GM15510 (cell line): ENCODE results near the gene RIT2.

Experiments
- POLR2A ChIP-seq: IDR thresholded peaks from 3 replicates; pipeline ENCODE4 v1.6.1; 2011; ENCODE audit warnings: borderline replicate concordance; ENCODE audit not compliant: insufficient read length; ENCODE audit errors: extremely low read depth

The RIT2 gene

DNA sequence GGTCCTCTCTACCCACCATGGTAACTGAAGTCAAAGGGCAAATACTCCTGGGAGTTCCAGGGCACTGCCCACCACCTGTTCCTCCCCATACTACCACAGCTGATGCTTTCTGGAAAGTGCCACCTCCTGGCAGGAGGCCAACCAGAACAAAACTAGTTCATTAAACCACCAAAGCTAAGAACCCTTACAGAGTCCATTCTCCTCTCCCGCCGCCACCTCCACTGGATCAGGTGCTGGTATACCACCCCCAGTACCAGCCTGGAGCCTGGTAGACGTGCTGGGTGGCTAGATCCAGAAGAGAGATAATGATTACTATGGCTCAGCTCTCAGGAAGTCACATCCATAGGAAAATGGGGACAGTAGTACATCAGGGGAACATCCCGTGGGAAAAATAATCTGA lies 300.9 kb downstream of the RIT2 start:
- TF ChIP-seq POLR2A, result no peak

DNA sequence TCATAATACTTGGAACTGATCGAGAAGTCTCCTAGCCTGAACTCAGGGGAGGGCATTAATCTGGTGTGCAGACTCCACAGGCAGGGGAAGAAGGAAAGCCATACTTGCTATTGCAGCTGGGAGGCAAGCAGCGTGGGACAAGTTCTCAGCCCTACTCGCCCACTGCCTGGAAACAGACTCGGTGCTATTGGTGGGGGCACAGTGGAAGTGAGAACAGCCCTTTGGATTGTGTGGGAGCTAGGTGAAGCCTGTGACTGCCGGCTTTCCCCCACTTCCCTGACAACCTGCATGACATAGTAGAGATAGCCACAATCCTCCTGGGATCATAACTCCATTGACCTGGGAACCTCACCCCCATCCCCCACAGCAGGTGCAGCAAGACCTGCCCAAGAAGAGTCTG lies 301.3 kb downstream of the RIT2 start:
- TF ChIP-seq POLR2A, result no peak

DNA sequence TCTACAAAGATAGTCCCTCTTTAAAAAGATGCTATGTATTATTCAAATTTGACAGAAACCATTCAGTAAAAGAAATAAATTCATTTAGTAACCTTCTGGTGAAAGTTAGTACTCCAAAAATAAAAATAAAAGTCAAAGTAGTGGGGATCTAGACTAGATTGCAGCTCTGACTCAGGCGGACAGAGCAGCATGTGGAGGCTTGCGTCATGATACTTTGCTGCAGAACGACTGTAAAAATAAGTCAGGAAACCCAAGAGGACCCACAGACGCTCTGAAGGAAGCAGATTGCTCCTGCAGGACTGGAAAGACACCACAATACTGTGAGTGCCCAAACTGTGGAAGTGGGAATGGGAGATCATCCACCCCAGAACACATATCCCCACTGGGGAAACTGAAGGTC lies 301.9 kb downstream of the RIT2 start:
- TF ChIP-seq POLR2A, result no peak

DNA sequence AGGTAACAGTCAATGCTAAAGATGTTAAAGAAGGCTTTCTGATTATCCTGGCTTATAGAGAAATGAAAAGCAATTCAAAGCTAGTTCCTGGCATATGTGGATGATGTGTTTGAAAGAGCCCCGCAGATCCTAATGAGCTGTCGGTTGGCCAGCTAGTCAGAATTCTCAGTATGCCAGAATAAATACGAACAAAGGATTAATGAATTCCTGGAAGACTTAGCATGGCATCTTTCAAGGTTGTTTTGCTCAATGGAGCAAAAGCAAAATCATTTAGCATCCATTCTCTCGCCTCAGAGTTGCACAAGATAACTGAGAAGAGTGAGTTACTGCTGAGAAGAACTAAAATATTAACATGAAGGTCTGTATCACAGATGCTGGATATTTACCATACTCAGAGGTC lies 307.6 kb downstream of the RIT2 start:
- TF ChIP-seq POLR2A, result no peak

DNA sequence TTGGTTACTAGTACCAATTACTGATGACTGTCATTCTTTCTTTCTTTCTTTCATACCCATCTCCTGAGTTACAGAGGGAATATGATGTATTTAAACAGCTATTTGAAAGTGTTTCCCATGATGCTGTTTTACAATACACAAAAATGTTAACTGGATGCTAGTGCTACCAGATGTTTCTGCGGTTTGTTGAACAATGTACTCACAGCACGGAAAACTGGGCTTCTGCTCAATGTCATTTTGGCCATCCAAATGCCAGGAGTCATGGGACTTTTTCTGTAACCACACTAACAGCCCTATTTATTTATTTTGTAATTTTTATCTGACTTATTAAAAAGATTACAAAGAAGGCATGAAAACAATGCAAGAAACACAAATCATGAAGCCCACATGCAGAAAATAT lies 313.8 kb downstream of the RIT2 start:
- no peak for TF ChIP-seq POLR2A

DNA sequence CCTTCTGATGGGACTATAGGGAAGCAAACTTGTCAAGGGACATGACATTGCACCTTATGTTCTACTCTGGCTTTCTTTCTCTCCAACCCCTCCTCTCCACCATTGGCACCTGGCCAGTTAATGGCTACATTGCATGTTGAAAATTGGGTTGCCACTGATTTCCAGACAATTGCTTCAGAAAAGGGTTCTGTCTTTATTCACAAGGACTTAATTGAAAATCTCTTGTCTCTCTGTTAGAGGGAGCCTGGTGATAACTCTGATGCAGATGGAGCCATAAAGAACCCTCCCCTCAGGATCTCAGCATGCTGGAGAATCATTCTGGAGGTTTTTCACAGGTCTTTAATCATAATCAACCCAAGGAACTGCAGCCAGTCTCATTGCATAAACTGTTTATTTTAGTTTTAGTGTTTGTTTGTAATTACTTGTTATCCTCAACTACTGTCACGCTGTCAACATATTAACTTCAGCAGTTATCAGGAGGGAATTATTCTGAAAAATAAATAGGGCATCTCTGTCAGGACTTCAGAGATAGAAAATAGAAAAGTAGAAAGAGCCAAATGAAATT lies 316.8 kb downstream of the RIT2 start:
- TF ChIP-seq POLR2A, result no peak

DNA sequence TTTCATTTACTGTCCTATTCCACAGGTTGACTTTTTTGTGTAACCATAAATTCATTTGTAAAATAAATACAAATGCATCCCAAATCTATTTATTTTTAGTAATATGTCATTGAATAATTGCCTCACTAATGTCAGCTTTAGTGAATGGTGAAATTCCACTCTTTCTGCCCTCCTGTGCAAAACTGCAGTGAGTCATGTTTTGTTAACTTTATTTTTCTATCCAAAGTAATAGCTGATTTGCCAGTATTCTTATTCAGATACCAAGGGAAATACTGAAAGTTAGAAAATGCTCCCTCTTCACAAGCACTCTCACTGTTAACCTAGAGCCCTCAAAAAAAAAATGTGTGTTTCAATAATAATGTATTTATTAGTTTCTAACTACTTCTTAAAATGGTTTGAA lies 322.8 kb downstream of the RIT2 start:
- TF ChIP-seq POLR2A, result no peak

DNA sequence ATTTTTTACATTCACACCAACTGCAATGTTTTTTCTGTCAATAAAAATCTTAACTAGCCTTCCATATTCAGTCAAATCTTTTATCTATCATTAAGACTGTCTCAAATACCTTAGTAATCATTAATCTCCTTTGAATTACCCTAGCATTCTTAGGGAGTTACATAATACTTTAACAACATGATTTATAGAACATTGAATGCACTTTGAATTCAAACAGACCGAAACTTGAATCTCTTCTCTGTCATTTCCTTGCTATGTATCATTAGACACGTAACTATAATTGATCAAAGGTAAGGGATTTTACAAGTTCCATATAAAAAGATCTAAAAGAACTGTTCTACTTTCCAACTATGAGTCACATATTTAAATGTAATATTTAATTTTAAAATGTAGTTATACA lies 330.9 kb downstream of the RIT2 start:
- no peak for TF ChIP-seq POLR2A

DNA sequence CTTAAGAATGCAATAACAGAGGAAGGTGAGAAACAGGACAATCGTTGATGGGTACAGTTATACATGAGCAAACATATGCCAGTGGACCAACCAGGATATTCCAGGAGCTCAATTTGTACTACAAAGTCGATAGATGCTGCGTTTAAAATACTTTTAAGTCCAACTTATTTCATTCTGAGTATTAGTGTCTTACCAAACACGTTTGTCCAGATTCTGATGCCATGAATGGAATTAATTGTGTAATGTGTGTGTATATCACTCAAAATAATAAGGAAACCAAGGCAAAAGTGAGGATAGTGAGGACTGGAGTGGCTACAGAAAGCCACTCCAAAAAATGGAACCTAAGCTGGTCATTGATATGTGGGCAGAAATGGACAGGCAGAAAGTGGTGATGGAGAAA lies 332.6 kb downstream of the RIT2 start:
- no peak for TF ChIP-seq POLR2A

DNA sequence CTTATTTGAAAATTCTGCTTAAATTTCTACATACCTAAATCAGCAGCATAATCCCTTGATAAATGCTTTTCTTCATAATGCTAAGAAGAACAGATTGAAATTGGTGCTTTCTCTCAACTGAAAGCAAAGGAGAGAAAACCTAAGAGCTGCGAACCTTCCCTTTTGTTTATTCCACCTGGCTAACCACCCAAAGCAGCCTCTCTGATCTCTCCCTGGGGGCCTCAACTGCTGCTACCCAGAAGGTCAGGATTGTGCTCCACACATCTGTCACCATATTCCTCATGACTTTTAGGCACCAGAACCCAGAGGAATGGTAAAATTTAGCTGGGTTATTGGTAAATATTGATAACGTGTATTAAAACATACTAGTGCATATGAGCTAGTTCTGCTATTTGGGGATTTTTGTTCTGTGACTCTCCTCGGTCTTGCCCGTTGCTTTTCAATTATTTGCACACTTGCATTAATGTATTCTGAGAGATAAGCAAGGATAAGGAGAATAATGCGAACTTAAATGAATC lies 334.1 kb downstream of the RIT2 start:
- no peak for TF ChIP-seq POLR2A

DNA sequence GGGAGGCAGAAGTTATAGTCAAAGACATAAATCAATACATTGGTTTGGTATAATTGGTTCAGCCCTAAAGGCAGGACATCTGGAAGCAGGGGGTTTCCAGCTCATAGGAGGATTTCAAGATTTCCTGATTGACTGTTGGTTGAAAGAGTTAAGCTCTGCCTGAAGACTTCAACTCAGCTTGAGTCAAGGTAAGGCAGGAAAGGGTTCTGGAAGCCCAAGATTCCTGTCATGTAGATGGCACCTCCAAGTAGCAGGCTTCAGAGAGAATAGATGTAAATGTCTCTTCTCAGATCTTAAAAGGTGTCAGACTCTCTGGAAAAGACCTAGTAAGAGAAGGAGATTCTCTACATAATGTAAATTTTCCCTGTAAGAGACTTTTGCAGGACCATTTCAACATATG lies 335.3 kb downstream of the RIT2 start:
- no peak for TF ChIP-seq POLR2A

DNA sequence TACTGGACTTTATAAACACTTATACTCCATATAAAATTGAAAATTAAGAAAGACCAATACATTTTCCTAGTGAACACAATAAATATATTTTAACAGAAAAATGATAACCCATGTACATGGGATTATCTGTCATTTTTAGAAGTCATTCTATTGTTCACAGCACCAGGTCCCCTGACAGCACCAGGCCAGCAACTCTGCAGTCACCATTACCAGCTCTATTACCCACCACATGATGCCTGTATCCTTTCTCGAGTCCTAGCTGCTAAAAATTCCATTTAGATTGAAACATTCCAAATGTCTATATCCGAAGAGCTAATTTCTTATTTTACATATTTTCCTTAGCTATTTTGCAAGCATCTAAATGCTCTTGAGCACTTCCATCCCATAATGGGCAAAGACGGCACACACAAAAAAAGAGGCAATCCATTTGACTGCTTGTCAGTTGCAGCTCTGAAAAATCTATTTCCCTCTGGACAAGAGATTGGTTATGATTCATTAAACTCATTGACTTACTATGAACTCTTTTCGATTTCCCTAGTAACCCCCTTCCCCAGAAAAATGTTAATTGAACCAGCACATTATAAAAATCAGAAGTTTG lies 336.9 kb downstream of the RIT2 start:
- no peak for TF ChIP-seq POLR2A

DNA sequence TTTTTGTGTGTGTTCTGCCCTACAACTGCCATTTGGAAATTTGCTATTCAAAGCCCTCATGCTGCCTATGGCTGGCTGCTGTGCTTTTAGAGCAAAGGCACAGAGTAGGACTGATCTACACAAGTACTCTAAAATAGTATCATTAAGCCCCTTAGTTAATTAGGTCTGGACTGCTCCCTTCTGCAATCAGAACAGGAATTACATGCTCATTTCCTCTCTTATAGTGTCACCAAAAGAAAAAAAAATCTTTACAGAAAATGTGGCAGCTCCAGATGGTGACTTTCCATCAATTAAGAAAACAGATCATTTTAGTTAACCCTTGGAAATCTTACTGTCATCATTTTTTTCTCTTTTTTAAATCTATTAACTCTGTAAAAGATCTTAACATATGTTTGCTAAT lies 337.5 kb downstream of the RIT2 start:
- TF ChIP-seq POLR2A, result no peak

DNA sequence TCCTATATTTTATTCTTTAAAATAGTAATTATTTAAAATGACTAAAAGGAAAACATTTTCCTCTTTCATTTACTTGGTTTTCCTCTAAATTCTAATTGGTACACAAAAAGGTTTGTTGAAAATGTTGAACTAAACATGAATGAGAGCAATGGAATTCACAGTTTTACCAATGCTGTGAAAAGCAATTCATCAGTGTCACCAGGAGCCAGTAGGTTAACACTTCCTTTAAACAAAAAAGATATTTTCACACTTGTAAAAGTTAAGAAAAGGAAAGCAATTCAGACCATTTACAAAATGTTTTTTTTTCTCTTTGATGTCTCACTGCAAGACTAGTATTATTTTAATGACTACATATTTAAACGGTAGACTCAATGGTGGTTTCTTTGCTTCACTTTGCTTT lies 341.6 kb downstream of the RIT2 start:
- no peak for TF ChIP-seq POLR2A

DNA sequence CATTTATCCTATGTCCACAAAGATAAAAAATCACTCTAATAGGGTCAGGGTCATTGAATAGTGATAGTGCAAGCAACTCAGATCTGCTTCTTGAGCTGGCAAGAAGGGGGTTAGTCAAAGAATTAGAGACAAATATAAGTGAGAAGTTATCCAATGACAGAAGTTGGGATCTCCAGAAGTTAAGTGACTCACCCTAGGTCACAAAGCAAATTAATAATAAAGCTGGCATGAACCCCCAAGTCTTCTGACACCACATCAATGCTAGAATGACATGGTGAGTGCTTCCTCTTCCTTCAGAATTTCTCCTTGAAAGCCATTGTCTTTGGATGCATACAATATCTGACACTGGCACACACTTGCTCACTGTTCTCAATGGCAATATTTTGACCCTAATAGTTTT lies 343.5 kb downstream of the RIT2 start:
- TF ChIP-seq POLR2A, result no peak

DNA sequence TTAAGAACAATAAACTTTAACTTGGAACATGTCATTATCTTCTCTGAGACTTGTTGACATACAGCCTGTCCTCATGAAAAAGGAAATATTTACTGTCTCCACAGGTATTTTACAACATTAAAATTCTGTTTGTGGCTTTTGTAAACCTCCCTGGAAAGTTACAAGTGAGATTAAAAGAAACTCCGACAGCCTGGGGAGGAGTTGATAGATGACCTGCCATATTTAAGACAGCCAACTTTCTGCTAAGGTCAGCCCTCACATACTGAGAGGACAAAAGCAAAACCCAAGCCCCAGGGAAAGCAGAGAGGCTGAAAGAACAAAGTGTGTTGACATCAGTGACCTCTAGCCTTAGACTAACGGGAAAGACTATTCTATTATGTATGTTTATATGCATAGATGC lies 350.2 kb downstream of the RIT2 start:
- TF ChIP-seq POLR2A, result no peak

DNA sequence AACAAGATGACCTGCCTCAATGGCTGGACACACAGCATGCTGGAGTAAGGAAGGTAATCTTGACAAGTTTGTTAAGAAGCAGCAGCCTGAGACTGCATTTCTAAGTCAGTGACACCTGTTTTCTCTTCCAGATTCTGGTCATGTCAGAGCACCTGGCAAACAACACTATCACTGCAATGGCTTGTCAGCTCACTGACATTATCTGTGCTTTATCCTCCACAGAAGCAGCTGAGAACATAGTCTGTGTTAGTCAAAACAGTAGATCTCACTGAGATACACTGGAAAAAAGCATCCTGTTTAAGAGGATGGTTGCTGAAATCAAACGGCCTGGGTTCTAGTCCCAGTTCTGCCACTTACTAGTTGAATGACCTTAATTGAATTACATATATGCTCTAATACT lies 355.2 kb downstream of the RIT2 start:
- no peak for TF ChIP-seq POLR2A

DNA sequence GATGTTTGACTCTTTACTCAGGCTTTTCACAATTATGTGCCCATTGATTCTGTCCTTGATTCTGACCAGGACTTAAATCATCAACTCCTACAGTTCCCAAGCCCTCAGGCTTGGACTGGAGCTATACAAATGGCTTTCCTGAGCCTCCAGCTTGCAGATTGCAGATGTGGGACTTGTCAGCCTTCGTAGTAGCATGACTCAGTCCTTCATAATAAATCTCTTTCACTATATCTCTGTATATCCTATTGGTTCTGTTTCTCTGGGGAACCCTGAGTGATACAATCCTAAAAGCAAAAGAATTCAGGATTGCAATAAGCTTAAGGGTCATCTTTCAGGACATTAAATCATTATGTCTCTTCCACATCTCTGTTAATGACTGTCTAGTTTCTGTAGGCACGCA lies 356.6 kb downstream of the RIT2 start:
- TF ChIP-seq POLR2A, result no peak

DNA sequence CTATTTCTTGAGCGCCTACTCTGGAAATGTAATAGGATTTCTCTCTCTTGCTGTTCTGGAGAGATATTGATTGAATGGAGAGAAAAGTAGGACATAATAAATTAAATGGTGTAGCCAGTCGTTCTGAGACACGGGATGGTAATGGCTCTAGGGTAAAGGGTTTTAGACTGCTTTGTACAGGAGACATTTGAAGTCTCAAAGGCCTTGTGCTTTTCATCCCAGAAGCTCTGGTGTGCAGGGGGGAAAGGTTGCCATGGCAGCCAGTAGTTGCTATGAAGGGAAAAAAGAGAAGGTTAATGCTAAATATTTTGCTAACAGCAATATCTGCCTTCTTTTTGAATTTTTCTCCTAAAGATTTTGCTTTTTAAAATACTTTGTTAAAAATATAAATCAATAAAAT lies 359.3 kb downstream of the RIT2 start:
- TF ChIP-seq POLR2A, result no peak
